H1 (cell line): Measurements from ENCODE around the gene OR52A5. TPM values are rescaled to one million over a fixed set of nuclear protein-coding genes. Genes with fewer than 3 reads are reported as not detected.

Experiments
- HDAC2 ChIP-seq, 2 experiments: fragments of 300-600 bp in 1 of 2; sonication (generic) in 1 of 2; IDR thresholded peaks; 2 replicates each; pipeline ENCODE4 v1.6.1; 2011 to 2012; ENCODE audit warnings: low read depth in 2 of 2, low read length in 2 of 2, mild to moderate bottlenecking in 2 of 2, moderate library complexity in 2 of 2, borderline replicate concordance in 1 of 2, inconsistent platforms in 1 of 2
- HDAC6 ChIP-seq: IDR thresholded peaks from one replicate; pipeline ENCODE4 v1.7.1; 2012; ENCODE audit warnings: low read depth, mild to moderate bottlenecking, inconsistent platforms, low read length, moderate library complexity
- polyA plus RNA-seq, 7 experiments: library from polyadenylated mRNA; depleted of rRNA in 3 of 7; stranded (reverse) in 5 of 7; unstranded in 2 of 7; fragments of >200 nt in 5 of 7; fragments of 200-250 nt in 2 of 7; gene quantifications; 1 replicate in 5 of 7; 2 replicates in 1 of 7; 4 replicates in 1 of 7; pipeline versions ENCODE4 v1.2.1 to v1.2.3, GENCODE V29; 2011 to 2013; ENCODE audit warnings: missing spikeins in 2 of 7, mixed read lengths in 2 of 7
- total RNA-seq: library from RNA; stranded (reverse); fragmentation: NEBNext Ultra II Directional; extraction: Animal tissue kit (Norgen Biotek cat#: 25700); gene quantifications from 2 replicates; pipeline ENCODE4 v1.2.1, GENCODE V29; 2021

The OR52A5 gene
- total and polyA plus RNA-seq, 2 of the 8 experiments (the other 6 are each of a cell fraction or from before 2014, with no cell fraction given), result 0.02 to 0.11 TPM

DNA sequence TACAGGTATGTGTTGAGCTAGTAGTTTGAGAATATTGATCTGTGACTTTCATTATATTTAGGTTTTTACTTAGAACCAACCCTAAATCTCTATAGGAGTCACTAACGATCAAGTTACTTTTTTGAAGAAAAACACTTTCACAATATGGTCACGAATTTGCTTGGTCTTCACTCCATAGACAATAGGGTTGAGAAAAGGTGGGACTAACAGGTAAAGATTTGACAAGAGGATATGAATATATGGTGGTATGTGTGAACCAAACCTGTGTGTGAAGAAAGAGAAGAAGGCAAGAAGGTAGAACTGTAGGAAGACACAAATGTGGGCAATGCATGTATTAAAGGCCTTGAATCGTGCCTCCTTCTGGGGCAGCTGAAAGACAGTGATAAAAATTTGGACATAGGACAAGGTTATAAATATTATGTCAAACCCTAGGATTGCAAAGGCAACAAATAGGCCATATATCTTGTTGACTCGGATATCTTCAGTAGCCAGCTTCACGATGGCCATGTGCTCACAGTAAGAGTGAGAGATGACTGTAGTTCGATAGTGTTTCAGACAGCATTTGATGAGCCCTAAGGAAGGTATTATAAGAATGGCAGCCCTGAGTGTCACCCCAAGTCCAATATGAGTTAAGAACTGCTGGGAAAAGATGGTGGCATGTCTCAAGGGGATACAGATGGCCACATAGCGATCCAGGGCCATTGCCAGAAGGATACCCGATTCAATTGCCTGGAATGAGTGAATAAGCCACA is 6.4 kb downstream of the OR52A5 start (continued):
- no peak for TF ChIP-seq HDAC2 (IDR thresholded peaks at IDR 0.05; ENCODE audit: borderline replicate concordance in 1 of 2, low read depth in 2 of 2, low read length in 2 of 2)
- no peak for TF ChIP-seq HDAC6
